Omental fat pad (tissue), 4 donors: ENCODE results near the gene GPR22. TPM values are rescaled to one million over a fixed set of nuclear protein-coding genes. Genes with fewer than 3 reads are reported as not detected.

Source experiments
- ATAC-seq: fragments of 150-250 bp; one replicate; pipeline ENCODE4 v1.9.1; 2016; ENCODE audit warnings: mild to moderate bottlenecking, moderate library complexity; ENCODE audit not compliant: low FRiP score
- DNase-seq: peaks from one replicate; pipeline ENCODE4 v3.0.0-alpha.2; 2019; ENCODE audit warnings: low spot score
- CTCF ChIP-seq, 3 donors: fragments of 450-650 bp; IDR thresholded peaks; one replicate each; pipeline ENCODE4 v1.5.1; 2016 to 2017; ENCODE audit warnings: antibody characterized with exemption in 3 of 3, mild to moderate bottlenecking in 3 of 3, moderate library complexity in 2 of 3
- total RNA-seq, 4 donors: library from RNA; depleted of rRNA; stranded (reverse); fragments of >200 nt; gene quantifications; one replicate each; pipeline ENCODE4 v1.1.0, GENCODE V29; 2016

The GPR22 gene
- total RNA-seq, 4 donors from 2014 or later: not detected

DNA sequence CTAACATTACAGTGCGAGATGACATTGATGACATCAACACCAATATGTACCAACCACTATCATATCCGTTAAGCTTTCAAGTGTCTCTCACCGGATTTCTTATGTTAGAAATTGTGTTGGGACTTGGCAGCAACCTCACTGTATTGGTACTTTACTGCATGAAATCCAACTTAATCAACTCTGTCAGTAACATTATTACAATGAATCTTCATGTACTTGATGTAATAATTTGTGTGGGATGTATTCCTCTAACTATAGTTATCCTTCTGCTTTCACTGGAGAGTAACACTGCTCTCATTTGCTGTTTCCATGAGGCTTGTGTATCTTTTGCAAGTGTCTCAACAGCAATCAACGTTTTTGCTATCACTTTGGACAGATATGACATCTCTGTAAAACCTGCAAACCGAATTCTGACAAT is 4.3 kb downstream of the GPR22 start:
- DNase-seq (no peak), ATAC-seq (no peak)
- no peak for TF ChIP-seq CTCF (IDR thresholded peaks at IDR 0.05)

DNA sequence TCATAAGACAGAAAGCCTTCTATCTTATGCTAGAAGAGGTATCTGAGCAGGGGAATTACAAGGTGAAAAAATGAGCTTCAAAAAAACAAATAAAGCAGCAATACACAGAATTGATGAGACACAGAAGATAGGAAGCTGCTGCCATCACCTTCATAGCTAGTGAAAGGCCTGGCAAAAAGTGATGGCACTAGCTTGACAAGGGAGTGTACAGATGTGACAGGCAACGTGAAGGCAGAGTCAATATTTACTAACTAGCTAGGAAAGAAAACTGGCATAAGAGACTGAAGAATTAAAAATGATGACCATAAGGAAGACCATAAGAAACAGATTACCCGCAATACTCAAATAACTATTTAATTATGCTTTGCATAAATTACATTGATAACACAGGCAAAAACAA is 9.4 kb downstream of the GPR22 start:
- DNase-seq (no peak), ATAC-seq (no peak)
- TF ChIP-seq CTCF (IDR thresholded peaks at IDR 0.05): no peak

GRCh38 chr7:107480932-107481331 is 11.1 kb downstream of the GPR22 start:
- TF ChIP-seq CTCF (IDR thresholded peaks at IDR 0.05): no peak
- DNase-seq (no peak), ATAC-seq (no peak)

GRCh38 chr7:107482571-107482970 is 12.7 kb downstream of the GPR22 start:
- no peak for ATAC-seq
- TF ChIP-seq CTCF (IDR thresholded peaks at IDR 0.05): no peak
- no peak for DNase-seq

DNA sequence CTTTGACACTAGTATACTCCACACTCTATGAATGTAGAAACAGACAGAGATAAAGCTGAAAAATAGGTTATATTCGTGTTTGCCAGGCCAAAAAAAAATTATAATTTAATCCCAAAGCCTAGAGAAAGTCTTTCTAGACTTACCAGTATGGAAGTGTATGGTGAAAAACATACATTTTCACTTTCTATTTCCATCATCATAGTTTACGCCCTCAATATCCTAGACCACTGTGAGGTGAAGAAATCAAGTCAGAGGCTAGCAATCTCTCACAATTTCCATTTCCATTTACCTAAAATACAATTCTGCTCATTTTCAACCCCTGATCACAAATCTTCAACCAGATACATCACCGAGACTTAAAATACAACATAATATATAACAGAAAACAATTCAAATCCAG is 16.2 kb downstream of the GPR22 start:
- no peak for TF ChIP-seq CTCF (IDR thresholded peaks at IDR 0.05)
- ATAC-seq (no peak), DNase-seq (no peak)

DNA sequence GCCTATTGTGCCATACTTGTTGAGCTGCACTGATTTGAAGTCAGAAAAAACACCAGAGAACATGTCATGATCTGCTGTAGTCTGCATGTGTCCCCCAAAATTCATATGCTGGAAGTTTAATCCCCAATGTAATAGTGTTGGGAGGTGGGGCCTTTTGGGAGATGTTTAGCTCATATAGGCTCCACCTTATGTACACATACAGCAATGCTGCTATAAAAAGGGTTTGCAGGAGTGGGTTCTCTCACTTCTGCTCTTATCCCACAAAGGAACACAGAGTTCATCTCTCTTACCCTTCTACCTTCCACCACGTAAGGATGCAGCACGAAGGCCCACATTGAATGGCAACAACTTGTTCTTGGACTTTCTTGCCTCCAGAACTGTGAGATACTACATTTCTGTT is 23.0 kb downstream of the GPR22 start:
- DNase-seq: no peak
- ATAC-seq: no peak
- no peak for TF ChIP-seq CTCF (IDR thresholded peaks at IDR 0.05)

- no peak for TF ChIP-seq CTCF (IDR thresholded peaks at IDR 0.05)
Observed at GRCh38 chr7:107494315-107494751, 24.5 kb downstream of the GPR22 start.

More at GRCh38 chr7:107494315-107494751, 24.5 kb downstream of the GPR22 start:
- DNase-seq: no peak
- ATAC-seq: no peak
